ENCODE results near the gene RALGAPB.

Gene RALGAPB

GRCh38 chr20:38538789-38539188 lies 66.1 kb downstream of the RALGAPB start:
- Histone ChIP-seq H3K79me2 (ENCODE audit: low read length) (no peaks in the 10 kb centered on the region), H3K9ac (ENCODE audit: low read length) (no peak overlapping the region), H3K27me3 (replicated peaks; ENCODE audit: insufficient read depth, low read length) (no peaks in the 10 kb centered on the region), H3F3A (ENCODE audit: insufficient read depth, low read length) (no peaks in the 10 kb centered on the region), H3K36me3 (replicated peaks; ENCODE audit: insufficient read depth, low read length) (peaks cover 5% of the 10 kb centered on the region; the same call in 1 of the 2 replicates), H3K9me3 (replicated peaks; ENCODE audit: insufficient read depth, low read length) (no peaks in the 10 kb centered on the region), H3K4me2 (ENCODE audit: low read depth, low read length) (no peak overlapping the region), H3K4me1 (ENCODE audit: low read length) (no peaks in the 10 kb centered on the region), H4K20me1 (ENCODE audit: insufficient read depth, low read length) (no peaks in the 10 kb centered on the region), H3K9me2 (replicated peaks; ENCODE audit: insufficient read depth, low read length) (no peaks in the 10 kb centered on the region), H3K27ac (ENCODE audit: low read length) (no peak overlapping the region), H2AFZ (ENCODE audit: low read length) (no peak overlapping the region), H3K4me3 (ENCODE audit: low read length) (no peak overlapping the region)
- DNase-seq: no peak
- no peak for TF ChIP-seq EZH2 (optimal IDR thresholded peaks at IDR 0.05; ENCODE audit: low read depth, low read length)
- no peak for TF ChIP-seq CTCF (IDR thresholded peaks at IDR 0.05; ENCODE audit: low read length)
- TF ChIP-seq EZH2phosphoT487 (IDR thresholded peaks at IDR 0.05; ENCODE audit: low read length): no peak

GRCh38 chr20:38543014-38543906 lies 70.6 kb downstream of the RALGAPB start:
- TF ChIP-seq EZH2phosphoT487 (IDR thresholded peaks at IDR 0.05; ENCODE audit: low read length) (no peak), EZH2 (optimal IDR thresholded peaks at IDR 0.05; ENCODE audit: low read depth, low read length) (no peak), CTCF (IDR thresholded peaks at IDR 0.05; ENCODE audit: low read length) (no peak)
- Histone ChIP-seq H3K36me3 (replicated peaks; ENCODE audit: insufficient read depth, low read length) (peaks cover 9% of the 10 kb centered on the region; the same call in 1 of the 2 replicates), H3K27ac (ENCODE audit: low read length) (no peak overlapping the region)

GRCh38 chr20:38545771-38546170 lies 73.1 kb downstream of the RALGAPB start:
- Histone ChIP-seq H3K27ac (ENCODE audit: low read length) (no peak overlapping the region), H3K36me3 (replicated peaks; ENCODE audit: insufficient read depth, low read length) (peaks cover 9% of the 10 kb centered on the region; the same call in 1 of the 2 replicates), H3F3A (ENCODE audit: insufficient read depth, low read length) (no peaks in the 10 kb centered on the region), H2AFZ (ENCODE audit: low read length) (no peak overlapping the region), H3K4me2 (ENCODE audit: low read depth, low read length) (no peak overlapping the region), H3K9me2 (replicated peaks; ENCODE audit: insufficient read depth, low read length) (no peaks in the 10 kb centered on the region), H3K79me2 (ENCODE audit: low read length) (no peaks in the 10 kb centered on the region), H4K20me1 (ENCODE audit: insufficient read depth, low read length) (no peaks in the 10 kb centered on the region), H3K9ac (ENCODE audit: low read length) (no peak overlapping the region), H3K9me3 (replicated peaks; ENCODE audit: insufficient read depth, low read length) (no peaks in the 10 kb centered on the region), H3K27me3 (replicated peaks; ENCODE audit: insufficient read depth, low read length) (no peaks in the 10 kb centered on the region), H3K4me3 (ENCODE audit: low read length) (no peak overlapping the region), H3K4me1 (ENCODE audit: low read length) (no peaks in the 10 kb centered on the region)
- no peak for DNase-seq
- no peak for TF ChIP-seq CTCF (IDR thresholded peaks at IDR 0.05; ENCODE audit: low read length)

More at GRCh38 chr20:38543014-38543906, 70.6 kb downstream of the RALGAPB start:
- H3K27me3 ChIP-seq (replicated peaks; ENCODE audit: insufficient read depth, low read length): no peaks in the 10 kb centered on the region
- no peaks in the 10 kb centered on the region for H3K9me2 ChIP-seq (replicated peaks; ENCODE audit: insufficient read depth, low read length)
- DNase-seq: no peak
- no peaks in the 10 kb centered on the region for H3K4me1 ChIP-seq (ENCODE audit: low read length)
- H3K79me2 ChIP-seq (ENCODE audit: low read length): no peaks in the 10 kb centered on the region
- H3K4me2 ChIP-seq (ENCODE audit: low read depth, low read length): no peak overlapping the region
- no peaks in the 10 kb centered on the region for H4K20me1 ChIP-seq (ENCODE audit: insufficient read depth, low read length)
- H3K4me3 ChIP-seq (ENCODE audit: low read length): no peak overlapping the region
- H3K9me3 ChIP-seq (replicated peaks; ENCODE audit: insufficient read depth, low read length): no peaks in the 10 kb centered on the region
- no peak overlapping the region for H2AFZ ChIP-seq (ENCODE audit: low read length)
- H3F3A ChIP-seq (ENCODE audit: insufficient read depth, low read length): no peaks in the 10 kb centered on the region
- H3K9ac ChIP-seq (ENCODE audit: low read length): no peak overlapping the region

All from MM.1S (cell line).